LHCN-M2 (cell line): ENCODE data around the gene PLIN4. TPM values are rescaled to one million over a fixed set of nuclear protein-coding genes. Genes with fewer than 3 reads are reported as not detected.

Source experiments
- DNase-seq: peaks from one replicate; pipeline ENCODE4 v3.0.0-alpha.2; 2012; ENCODE audit warnings: low read depth
- total RNA-seq: library from RNA; depleted of rRNA; stranded (reverse); fragments of >200 nt; gene quantifications from 2 replicates; pipeline ENCODE4 v1.2.3, GENCODE V29; 2014

PLIN4 gene
- total RNA-seq, 1 experiment from 2014 or later = under 0.01 TPM

DNA sequence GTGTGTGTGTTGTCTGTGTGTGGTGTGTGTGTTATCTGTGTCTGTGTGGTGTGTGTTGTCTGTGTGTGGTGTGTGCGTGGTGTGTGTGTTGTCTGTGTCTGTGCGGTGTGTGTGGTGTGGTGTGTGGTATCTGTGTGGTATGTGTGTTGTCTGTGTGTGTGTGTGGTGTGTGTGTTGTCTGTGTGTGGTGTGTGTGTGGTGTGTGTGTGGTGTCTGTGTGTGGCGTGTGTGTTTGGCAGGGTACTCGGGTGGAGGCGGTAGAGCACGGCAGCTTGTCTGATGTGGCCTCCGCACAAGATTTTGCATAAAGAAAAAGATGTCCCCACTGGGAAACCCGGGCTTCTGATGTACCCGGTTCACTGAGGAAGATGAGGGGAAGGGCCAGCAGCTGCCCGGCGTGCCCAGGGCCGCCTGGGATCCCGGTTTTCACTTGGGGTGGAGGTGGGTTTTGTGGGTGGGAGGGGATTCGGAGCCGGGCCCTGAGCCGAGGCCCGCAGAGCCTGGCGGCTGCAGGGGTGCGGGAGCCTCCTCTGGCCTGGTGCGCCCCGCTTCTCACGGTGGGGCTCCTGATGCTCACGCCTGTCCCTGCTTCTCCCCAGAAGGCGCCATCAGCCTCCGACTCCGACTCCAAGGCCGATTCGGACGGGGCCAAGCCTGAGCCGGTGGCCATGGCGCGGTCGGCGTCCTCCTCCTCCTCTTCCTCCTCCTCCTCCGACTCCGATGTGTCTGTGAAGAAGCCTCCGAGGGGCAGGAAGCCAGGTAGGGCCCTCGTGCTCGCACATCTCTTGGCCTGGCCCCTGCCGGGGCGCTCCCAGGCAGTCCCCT lies 25.0 kb downstream of the PLIN4 start:
- no peak for DNase-seq

DNA sequence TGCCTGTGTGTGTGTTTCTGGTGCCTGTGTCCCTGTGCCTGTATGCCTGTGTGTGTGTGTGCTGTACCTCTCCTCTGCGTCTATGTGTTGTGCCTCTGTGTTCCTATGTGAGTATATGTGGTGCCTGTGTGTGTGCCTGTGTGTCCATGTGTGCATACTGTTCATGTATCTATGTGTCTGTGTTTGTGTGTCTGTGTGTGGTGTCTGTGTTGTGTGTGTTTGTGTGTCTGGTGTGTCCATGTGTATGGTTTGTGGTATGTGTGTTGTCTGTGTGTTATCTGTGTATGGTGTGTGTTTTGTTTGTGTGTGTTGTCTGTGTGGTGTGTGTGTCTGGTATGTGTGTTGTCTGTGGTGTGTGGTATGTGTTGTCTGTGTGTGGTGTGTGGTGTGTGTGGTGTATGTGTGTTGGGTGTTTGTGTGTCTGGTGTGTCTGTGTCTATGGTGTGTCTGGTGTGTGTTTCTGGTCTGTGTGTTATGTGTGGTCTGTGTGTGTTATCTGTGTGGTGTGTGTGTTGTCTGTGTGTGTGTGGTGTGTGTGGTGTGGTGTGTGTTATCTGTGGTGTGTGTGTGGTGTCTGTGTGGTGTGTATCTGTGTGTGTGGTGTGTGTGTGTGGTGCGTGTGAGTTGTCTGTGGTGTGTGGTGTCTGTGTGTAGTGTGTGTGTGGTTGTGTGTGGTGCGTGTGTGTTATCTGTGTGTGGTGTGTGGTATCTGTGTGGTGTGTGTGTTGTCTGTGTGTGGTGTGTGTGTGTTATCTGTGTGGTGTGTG lies 25.8 kb downstream of the PLIN4 start:
- DNase-seq = no peak

DNA sequence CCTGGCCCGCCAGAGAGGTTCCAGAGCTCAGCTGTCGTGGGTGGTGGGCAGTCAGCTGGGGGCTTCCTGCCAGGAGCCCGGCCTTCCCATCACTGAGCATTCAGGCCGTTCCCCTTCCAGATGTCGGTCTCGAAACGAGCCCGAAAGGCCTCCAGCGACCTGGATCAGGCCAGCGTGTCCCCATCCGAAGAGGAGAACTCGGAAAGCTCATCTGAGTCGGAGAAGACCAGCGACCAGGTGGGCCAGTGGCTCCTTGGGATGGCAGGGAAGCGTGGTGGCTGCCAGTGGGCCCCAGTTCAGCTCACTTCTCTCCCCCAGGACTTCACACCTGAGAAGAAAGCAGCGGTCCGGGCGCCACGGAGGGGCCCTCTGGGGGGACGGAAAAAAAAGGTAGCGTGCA lies 26.8 kb downstream of the PLIN4 start:
- no peak for DNase-seq

DNA sequence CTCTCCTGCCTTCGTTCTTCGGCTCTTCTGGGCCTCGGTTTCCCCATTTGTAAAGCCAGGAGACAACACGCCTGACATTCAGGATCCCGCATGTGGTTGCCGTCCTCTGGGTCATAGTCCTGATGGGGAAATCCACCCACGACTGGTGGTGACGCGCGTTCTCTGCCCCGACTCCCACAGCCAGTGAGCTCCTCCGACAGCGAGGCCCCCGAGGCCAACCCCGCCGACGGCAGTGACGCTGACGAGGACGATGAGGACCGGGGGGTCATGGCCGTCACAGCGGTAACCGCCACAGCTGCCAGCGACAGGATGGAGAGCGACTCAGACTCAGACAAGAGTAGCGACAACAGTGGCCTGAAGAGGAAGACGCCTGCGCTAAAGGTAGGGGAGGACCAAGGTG lies 29.8 kb downstream of the PLIN4 start:
- no peak for DNase-seq

DNA sequence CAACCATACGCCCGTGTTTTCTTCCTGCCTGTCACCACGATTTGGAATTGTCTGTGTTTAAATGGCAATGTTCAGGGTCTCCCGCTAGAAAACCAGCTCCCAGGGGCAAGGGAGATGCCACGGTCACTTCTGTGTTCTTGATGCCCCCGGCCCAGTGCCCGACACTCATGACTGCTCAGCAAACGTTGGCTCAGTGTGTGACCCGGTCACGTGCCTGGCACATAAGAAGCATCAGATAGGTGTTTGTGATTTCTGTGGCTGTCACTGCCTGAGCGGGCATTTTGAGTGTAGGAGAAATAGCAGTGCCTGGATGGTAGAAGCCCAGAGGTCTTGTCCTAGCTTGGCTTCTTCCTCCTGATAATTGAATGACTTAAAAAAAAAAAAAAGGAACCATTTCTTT lies 30.7 kb downstream of the PLIN4 start:
- DNase-seq = no peak

DNA sequence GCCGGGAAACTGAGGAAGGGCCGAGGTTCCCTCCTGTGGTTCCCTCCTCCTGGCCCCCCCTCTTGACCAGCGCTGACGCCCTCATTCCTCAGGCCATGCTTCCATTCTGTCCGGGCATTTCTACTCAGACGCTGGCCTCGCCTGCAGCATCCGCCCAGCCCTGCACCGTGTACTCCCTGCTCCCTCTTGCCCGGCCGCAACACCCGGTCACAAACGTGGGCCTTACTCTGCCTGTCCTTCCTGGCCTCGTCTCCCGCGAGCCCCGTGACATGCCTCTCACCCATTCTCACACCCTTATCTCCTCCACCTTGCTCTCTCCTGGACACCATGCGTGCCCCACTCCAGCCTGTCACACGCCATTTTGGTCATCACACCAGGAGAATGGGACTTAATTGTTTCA lies 34.9 kb downstream of the PLIN4 start:
- DNase-seq = no peak

DNA sequence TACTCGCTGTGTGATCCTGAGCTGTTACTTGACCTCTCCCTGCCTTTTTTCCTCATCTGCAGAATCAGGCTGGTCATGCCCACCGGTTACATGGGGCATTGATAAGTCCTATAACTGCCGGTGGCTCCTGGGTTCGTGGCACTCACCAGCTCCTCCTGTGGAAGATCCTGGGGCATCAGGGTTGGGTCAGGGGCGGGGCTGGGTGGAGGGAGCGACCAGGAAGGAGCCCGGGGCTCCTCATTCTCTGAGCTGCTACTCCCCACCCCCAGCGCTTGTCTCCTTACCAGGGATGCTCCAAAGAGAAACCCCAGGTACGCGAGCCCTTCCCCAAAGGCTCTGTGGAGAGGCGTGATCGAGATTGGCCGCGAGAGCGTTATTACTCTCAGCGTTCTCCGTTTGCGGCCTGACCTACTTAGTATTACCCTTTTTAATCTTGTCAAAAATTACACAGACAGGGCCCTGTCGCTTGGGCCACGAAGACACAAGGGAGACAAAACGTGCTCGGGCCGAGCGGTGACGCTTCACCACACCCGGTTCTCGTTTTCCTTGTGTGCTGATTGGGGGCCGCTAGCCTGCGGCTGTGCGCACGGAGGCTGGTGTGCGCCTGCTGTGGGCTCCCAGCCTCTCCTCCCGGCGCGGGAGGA lies 35.4 kb downstream of the PLIN4 start:
- DNase-seq = no peak

DNA sequence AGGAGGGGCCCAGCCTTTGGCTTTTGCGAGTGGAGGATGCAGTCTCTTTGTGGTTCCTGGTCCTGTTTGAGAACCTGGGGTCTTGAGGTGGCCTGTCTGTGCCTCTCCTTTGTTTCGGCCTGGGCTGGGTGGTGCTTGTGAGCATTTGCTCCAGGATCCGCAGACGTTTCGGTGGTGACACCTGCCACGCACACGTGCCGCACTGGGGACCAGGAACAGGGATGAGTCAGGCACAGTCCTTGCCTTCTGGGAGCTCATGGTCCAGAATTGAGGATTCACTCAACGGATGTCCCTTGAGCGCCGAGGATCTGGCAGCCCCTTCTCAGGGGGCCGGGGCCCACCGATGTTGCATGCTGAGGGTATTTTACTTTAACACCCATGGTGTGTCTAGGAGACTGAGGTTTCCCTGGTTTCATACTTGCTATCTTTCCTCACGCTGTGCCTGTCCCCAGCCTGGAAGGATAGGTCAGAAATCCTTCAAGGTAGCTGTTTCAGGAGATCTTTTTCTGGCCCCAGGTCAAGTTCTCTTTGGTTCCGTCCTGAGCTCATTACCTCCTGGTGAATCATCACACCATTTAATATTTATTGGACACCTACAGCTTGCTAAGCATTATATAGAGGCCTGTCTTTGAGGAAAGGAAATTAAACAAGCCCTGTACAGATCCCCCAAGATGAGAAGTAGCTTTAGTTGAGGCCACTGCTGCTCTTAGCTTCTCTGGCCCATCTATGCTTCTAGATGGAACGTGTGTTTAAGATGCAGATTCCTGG lies 41.1 kb downstream of the PLIN4 start:
- DNase-seq = no peak

DNA sequence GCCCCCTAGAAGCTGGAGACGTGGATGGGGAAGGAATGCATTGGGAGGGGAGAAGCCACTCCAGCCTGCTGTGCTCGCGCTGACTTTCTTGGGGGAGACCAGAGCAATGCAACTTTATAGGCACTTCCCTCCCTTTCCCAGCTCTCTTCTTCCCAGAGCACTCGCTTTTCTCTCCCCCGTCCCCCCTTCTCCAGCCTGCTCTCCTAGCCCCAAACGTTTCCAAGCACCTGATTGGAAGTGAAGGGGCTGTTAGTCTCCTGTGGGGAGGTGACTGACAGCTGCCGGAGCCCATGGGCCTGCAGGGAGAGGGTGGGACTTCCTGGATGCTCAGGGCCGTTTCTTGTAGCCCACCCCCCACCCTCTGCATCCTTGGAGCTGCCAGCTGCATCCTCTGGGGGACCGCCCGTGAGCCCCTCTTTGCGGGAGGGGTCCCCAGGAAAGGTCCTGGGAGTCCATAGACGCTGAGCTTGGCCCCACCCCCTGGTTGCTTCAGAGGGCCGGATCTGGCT lies 43.7 kb downstream of the PLIN4 start:
- peak; percentile 26 for DNase-seq

DNA sequence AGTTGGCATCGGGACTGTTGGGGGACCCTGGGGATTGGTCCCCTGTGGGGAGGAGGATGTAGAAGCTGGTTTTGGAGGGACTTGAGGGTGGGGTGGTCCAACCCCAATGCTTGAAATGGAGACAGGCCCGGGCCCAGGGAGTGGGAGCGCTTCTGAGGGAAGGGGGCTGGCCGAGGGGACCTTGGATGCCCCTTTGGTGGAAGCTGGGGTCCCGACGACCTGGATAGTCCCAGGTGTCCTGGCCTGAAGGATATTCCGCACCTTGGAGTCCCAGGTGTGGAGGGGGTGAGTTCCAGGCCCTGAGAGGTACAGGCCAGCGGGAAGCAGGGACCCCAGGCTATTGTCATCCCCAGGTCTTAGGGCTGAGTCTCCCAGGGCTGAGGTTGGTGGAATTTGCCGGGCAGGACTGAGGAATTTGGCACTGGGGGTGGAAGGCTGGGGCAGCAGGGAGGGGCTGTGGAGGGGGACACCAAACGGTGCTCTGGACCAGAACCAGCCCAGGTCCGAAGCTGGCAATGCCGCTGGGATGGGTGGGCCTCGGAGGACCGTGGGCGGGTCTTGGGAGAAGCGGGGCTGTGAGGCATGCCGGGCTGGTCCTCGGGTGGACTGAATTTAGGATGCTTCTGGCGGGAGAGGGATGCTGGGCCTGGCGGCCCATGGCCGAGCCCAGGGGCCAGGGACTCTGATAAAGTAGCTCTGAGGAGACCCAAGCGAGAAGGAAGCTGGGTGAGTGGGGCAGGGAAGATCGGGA lies 44.3 kb downstream of the PLIN4 start:
- DNase-seq = no peak

DNA sequence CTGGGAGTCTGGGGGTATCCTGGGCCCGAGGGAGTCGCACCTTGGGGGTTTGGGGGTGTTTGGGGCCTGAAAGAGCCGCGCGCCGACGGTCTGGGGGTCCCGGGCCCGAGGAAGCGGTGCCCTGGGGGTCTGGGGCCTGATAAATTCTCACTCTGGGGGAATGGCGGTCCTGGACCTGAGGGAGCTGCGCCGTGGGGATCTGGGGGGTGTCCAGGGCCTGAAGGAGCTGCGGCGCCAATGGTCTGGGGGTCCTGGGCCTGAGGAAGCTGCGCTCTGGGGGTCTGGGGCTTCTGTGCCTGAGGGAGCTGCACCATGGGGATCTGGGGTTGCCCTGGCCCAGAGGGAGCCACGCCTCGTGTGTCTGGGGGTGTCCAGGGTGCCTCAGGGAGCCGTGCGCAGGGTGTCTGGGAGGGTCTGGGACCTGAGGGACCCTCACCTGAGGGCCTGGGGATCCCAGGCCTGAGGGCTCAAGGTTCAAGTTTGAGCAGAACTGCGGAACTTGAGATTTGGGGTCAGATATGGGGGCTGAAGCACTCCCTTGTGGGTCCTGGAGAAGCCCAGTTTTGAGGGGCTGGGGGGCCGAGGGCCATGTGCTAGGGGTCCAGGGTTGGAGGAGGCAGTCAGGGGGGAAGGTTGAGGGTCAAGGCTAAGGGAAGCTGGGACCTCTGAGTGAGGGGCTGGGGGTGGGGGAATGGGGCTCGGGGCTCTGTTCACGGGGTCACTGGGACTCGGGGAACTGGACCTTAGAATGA lies 45.1 kb downstream of the PLIN4 start:
- DNase-seq = no peak

DNA sequence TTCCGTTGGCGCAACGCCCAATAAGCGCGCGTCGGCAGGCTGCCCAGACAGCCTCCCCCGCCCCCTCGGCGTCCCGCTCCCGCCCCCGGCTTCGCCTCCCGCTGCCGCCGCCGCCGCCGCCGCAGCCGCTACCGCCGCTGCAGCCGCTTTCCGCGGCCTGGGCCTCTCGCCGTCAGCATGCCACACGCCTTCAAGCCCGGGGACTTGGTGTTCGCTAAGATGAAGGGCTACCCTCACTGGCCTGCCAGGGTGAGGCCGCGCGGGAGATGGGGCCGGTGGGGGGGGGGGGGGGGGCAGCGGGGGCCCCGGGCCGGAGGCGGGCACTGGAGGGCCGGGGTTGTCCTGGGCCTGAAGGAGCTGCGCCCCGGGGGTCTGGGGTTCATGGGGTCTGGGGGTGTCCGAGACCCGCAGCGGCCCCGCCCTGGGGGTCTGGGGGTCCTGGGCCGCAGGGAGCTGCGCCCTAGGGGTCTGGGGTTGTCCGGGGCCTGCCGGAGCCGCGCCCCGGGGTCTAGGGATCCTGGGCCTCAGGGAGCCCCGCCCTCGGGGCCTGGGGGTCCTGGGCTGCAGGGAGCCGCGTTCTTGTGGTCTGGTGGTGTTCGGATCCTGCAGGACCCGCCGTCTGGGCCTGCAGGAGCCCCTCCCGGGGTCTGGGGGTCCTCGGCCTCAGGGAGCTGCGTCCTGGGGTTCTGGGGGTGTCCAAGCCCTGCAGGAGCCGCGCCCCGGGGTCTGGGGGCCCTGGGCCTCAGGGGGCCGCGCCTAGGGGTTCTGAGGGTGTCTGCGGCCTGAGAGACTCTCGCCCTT lies 45.9 kb downstream of the PLIN4 start, which contains the start of gene HDGFL2:
TSS of gene HDGFL2 (plus strand) at position 124 of the 801 bp plus-strand sequence. CDS start at position 178, 54 bp downstream.
- no peak for DNase-seq

DNA sequence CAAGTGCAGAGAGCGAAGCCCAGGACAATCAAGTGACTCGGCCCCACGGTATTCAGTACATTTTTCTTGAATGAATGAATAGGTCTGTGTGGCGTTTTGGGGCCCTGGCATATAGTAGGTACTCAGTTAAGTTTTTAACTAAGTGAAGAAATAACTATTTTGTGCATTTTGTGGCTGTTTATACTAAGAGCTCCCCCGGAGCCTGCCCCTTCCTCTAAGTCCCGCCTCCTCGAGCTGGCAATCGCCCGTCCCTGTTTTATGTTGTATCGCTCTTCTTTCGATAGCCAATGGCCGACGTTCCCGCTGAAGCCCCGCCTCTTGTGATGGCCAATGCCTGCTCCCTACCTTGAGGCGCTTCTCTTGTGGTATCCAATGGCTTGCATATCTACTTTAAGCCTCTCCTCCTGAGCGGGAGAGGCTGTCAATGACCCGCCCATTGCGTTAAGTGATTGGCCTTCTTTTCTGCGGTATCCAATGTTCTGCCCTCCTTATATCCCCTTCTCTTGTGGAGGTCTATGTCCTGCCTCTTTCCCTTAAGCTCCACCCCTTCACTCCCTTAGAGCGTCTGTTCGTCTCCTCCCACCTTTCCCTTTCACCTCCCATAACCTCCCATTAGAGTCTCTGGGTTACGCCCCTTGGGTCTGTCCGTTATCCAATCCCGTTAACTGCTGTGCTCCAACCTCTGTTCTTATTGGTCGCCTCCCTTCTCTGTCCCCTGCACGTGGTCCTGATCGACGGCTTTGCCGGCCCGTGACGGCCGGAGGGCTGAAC lies 46.7 kb downstream of the PLIN4 start:
- DNase-seq = peak; percentile 100

DNA sequence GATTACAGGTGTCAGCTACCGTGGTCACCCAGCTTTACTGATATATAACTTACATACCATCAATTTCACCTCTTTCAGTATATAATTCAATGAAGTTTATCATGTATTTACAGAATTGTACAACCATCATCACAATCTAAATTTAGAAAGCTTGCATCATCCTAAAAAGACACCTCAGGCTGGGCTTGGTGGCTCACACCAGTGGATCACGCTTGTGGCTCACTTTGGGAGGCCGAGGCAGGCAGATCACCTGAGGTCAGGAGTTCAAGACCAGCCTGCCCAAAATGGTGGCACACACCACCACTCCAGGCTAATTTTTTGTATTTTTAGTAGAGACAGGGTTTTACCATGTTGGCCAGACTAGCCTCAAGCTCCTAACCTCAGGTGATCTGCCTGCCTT lies 50.5 kb downstream of the PLIN4 start:
- no peak for DNase-seq

DNA sequence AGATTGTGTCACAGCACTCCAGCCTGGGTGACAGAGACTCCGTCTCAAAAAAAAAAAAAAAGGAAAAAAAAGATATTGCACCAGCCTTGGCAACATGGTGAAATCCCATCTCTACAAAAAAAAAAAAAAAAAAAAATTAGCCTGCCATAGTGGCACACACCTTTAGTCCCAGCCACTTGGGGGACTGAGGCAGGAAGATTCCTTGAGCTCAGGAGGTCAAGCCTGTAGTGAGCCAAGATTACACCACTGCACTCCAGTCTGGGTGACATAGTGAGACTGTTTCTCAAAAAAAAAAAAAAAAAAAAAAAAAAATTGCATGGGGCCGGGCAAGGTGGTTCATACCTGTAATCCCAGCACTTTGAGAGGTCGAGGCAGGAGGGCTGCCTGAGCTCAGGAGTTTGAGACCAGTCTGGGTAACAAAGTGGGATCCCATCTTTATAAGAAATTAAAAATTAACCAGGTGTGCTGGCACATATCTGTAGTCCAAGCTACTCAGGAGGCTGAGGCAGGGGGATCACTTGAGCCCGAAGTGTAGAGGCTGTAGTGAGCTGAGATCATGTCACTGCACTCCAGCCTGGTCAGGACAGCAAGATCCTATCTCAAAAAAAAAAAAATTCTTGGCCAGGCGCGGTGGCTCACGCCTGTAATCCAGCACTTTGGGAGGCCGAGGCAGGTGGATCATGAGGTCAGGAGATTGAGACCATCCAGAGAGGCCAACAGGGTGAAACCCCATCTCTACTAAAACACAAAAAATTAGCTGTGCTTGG lies 53.3 kb downstream of the PLIN4 start:
- no peak for DNase-seq

DNA sequence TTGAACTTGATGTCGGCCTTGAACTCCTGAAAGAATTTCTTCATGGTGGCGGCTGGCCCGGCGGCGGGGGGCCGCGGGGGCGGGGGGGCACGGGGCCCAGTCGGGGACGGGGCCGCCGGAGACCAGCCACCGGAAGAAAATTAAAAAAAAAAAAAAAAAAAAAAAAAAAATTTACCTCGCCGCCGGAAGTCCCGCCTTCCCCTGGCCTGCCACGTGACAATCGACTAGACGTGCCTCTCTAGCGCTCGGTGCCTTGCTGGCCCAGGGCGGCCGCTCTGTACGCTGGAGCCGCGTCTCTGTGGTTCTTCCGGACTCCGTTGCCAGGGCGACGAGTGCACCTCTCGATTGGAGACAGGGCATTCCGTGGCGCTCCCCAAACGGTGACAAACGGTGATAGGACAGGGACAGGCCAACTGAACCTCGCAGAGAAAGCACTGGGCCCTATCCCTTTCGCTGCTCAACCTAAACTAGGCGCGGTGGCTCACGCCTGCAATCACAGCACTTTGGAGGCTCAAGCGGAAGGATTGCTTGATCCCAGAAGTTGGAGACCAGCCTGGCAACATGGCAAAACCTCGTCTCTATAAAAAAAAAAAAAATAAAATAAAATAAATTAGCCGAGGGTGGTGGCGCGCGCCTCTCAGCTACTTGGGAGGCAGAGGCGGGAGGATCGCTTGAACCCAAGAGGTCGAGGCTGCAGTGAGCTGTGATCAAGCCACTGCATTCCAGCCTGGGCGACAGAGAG lies 60.5 kb downstream of the PLIN4 start, which contains the start of gene UBXN6:
TSS of gene UBXN6 (minus strand) at position 141 of the 742 bp plus-strand sequence. CDS start at position 44, 97 bp downstream.
- peak; percentile 97 for DNase-seq
